Esophagus (tissue), 2 donors: ENCODE measurements around the gene TPST2. TPM values are rescaled to one million over a fixed set of nuclear protein-coding genes. Genes with fewer than 3 reads are reported as not detected.

ENCODE experiments used
- H3K27ac ChIP-seq, 2 donors: one replicate each; pipeline ENCODE4 v1.5.1; 2013; ENCODE audit warnings: low read depth in 2 of 2, mild to moderate bottlenecking in 2 of 2, inconsistent platforms in 1 of 2, low read length in 1 of 2, moderate library complexity in 1 of 2
- H3K27me3 ChIP-seq, 2 donors: one replicate each; pipeline ENCODE4 v1.6.1; 2013; ENCODE audit warnings: low read length in 2 of 2, control low read depth in 1 of 2, mild to moderate bottlenecking in 1 of 2; ENCODE audit not compliant: insufficient read depth in 2 of 2, control insufficient read depth in 1 of 2
- H3K36me3 ChIP-seq, 2 donors: one replicate each; pipeline ENCODE4 v1.6.1; 2013; ENCODE audit warnings: low read length in 1 of 2; ENCODE audit not compliant: control insufficient read depth in 2 of 2, insufficient read depth in 2 of 2
- H3K4me1 ChIP-seq, 2 donors: one replicate each; pipeline ENCODE4 v1.6.1; 2013; ENCODE audit warnings: low read length in 1 of 2; ENCODE audit not compliant: control insufficient read depth in 2 of 2, insufficient read depth in 2 of 2
- H3K4me3 ChIP-seq, 2 donors: one replicate each; pipeline ENCODE4 v1.5.1; 2013; ENCODE audit warnings: low read length in 2 of 2, mild to moderate bottlenecking in 2 of 2, low read depth in 1 of 2, moderate library complexity in 1 of 2
- H3K9me3 ChIP-seq, 2 donors: one replicate each; pipeline ENCODE4 v1.6.1; 2013; ENCODE audit warnings: mild to moderate bottlenecking in 2 of 2, low read depth in 1 of 2, low read length in 1 of 2, moderate library complexity in 1 of 2; ENCODE audit not compliant: control insufficient read depth in 2 of 2, insufficient read depth in 1 of 2
- WGBS, 2 donors: extraction: QIAGEN DNeasy Blood & Tissue Kit; methylation state at CpG; one replicate each; pipeline ENCODE4 v1.1.7; 2013; 5-methylcytosine and 5-hydroxymethylcytosine counted together
- polyA plus RNA-seq, 2 donors: library from polyadenylated mRNA; stranded (reverse); fragments of 200-250 nt; gene quantifications; one replicate each; pipeline ENCODE4 v1.2.3, GENCODE V29; 2013
- donor health status: healthy with polysubstance abuse.
- donor health status: Bipolar disorder and iron deficiency.

TPST2 gene
- polyA plus RNA-seq, 2 donors = 7.6 to 12.6 TPM

GRCh38 chr22:26479043-26479791 is 110.7 kb downstream of the TPST2 start:
- 33 to 35% methylated on average over 12 of the region's 12 CpGs for WGBS, 2 donors
- H3K4me1 ChIP-seq = peaks cover 2 to 12% of the 10 kb centered on the region in 2 donors
- peaks cover 2% of the 10 kb centered on the region in 2 donors for H3K36me3 ChIP-seq
- H3K27me3 ChIP-seq = no peaks in the 10 kb centered on the region
- peak overlapping the region in 1 of 2 donors; percentile 5 for H3K4me3 ChIP-seq
- H3K27ac ChIP-seq = peak overlapping the region; percentile 46 to 63
- H3K9me3 ChIP-seq = no peaks in the 10 kb centered on the region

- no peaks in the 10 kb centered on the region for H3K27me3 ChIP-seq
- 43 to 45% methylated on average over 4 of the region's 4 CpGs for WGBS, 2 donors
- no peak overlapping the region for H3K4me3 ChIP-seq
- peaks cover 2 to 12% of the 10 kb centered on the region in 2 donors for H3K4me1 ChIP-seq
- H3K9me3 ChIP-seq = no peaks in the 10 kb centered on the region
- no peak overlapping the region for H3K27ac ChIP-seq
- peaks cover 2 to 7% of the 10 kb centered on the region in 2 donors for H3K36me3 ChIP-seq
These were observed 112.6 kb downstream of the TPST2 start for GRCh38 chr22:26477341-26477731.

DNA sequence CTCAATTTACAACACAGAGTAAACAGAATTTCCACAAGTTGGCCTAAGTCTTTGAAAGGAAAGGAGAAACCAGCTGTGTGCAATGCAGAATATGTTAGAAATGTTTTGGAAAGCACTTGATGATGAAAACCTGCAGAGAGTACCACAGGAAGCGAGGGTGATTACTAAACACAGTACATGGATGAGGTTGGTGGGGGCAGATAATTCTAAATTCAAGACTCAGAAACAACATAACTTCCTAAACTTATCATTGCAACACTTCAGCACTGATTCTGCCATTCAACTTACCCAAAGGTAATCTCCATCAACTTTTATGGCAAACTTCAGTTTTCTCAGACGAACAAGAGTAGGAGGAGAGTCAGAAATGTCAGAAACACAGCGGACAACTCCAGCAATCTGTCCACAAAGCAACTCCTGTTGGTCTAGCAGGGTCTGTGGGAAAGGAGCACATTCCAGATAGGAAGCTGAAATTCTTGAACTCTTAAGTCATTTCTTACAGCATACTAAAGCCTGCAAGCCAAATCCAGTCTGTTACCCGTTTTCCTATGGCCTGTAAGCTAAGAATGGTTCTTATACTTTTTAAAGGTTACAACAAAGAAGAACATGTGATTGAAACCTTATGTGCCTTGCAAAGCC is 113.1 kb downstream of the TPST2 start:
- H3K4me1 ChIP-seq = peaks cover 2 to 12% of the 10 kb centered on the region in 2 donors
- H3K4me3 ChIP-seq = no peak overlapping the region
- WGBS, 2 donors = 89 to 90% methylated on average over 4 of the region's 4 CpGs
- H3K27me3 ChIP-seq = no peaks in the 10 kb centered on the region
- H3K27ac ChIP-seq = no peak overlapping the region
- H3K36me3 ChIP-seq = peaks cover 2 to 9% of the 10 kb centered on the region in 2 donors
- no peaks in the 10 kb centered on the region for H3K9me3 ChIP-seq

DNA sequence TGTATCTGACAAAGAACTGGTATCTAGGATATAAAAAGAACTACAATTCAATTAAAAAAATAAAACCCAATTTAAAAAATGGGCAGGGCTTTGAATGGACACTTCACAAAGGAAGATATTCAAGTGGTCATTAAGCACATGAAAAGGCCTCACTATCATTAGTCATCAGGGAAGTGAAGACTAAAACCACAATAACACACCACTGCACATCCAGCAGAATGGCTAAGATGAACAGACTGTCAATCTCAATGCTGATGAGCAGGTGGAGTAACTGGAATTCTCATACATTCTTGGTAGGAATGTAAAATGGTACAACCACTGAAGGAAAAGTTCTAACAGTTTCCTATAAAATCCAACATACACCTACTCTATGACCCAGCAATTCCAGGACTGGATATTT is 115.2 kb downstream of the TPST2 start:
- Histone ChIP-seq H3K36me3 (peaks cover 9 to 26% of the 10 kb centered on the region in 2 donors), H3K27ac (no peak overlapping the region), H3K4me3 (no peak overlapping the region), H3K4me1 (peaks cover 2 to 3% of the 10 kb centered on the region in 2 donors), H3K9me3 (no peaks in the 10 kb centered on the region), H3K27me3 (no peaks in the 10 kb centered on the region)

Other genes starting within 250 kb of the TPST2 start
- 1 to 10 TPM in 1 of 2 donors, under 1 TPM in 1; 0.43 to 1.5 TPM for gene ASPHD2, start 160.9 kb downstream of the TPST2 start, polyA plus RNA-seq
- gene HPS4, start 106.3 kb downstream of the TPST2 start, polyA plus RNA-seq = 10 to 100 TPM; 14.8 TPM
- 10 to 100 TPM in 1 of 2 donors, 1 to 10 TPM in 1; 7.4 to 11.9 TPM for gene SRRD, start 106.3 kb downstream of the TPST2 start, polyA plus RNA-seq
- 10 to 100 TPM; 19.7 to 21.5 TPM for gene TFIP11, start 77.7 kb downstream of the TPST2 start, polyA plus RNA-seq
- under 1 TPM; 0.04 to 0.14 TPM for gene CRYBB1, start 27.9 kb upstream of the TPST2 start, polyA plus RNA-seq
- not detected for gene CRYBA4, start 31.8 kb upstream of the TPST2 start, polyA plus RNA-seq
- gene MIAT, start 67.5 kb upstream of the TPST2 start, polyA plus RNA-seq = under 1 TPM; 0.49 to 0.55 TPM